ENCODE measurements around the gene GPR3.

DNA sequence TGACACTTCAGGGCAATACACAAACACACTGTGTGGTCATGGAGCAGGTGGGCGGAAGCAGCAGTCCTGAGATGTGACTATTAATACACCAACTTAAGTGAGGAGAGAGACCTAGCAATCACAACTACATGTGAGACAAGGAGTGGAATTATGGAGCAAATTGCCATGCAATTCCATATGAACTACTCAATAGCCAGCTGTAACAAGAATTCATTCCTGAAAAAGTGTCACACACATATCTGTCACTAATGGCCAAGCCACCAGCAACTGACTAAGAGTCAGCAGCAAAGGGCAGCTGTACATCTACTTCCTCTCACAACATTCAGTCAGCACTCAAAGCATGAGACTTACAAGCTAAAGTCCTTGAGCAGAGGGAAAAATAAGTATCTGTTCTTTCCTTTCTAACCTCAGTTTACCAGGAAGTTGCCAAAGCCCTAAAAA is 46.2 kb downstream of the GPR3 start:
- TF ChIP-seq CTCF (conservative IDR thresholded peaks at IDR 0.05; ENCODE audit: low read depth, low read length): no peak
- TF ChIP-seq EZH2 (IDR thresholded peaks at IDR 0.05; ENCODE audit: low read length, unreplicated experiment): no peak

Measured in PC-3 (cell line).